CD4-positive, alpha-beta T cell treated with Interleukin-10 for 1 hour (primary cell): ENCODE measurements around the gene CCL18.
A peak's percentile ranks its signal among the peaks of the same experiment; 100 is the strongest.
"Not testable (repeated sequence)": the region's sequence is repeated elsewhere in the genome, so short reads cannot be mapped to it uniquely, and the experiment has no call there.

Experiments
- DNase-seq: peaks from one replicate; pipeline ENCODE4 v3.0.0-alpha.2; 2020

The CCL18 gene, protein sequence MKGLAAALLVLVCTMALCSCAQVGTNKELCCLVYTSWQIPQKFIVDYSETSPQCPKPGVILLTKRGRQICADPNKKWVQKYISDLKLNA

DNA sequence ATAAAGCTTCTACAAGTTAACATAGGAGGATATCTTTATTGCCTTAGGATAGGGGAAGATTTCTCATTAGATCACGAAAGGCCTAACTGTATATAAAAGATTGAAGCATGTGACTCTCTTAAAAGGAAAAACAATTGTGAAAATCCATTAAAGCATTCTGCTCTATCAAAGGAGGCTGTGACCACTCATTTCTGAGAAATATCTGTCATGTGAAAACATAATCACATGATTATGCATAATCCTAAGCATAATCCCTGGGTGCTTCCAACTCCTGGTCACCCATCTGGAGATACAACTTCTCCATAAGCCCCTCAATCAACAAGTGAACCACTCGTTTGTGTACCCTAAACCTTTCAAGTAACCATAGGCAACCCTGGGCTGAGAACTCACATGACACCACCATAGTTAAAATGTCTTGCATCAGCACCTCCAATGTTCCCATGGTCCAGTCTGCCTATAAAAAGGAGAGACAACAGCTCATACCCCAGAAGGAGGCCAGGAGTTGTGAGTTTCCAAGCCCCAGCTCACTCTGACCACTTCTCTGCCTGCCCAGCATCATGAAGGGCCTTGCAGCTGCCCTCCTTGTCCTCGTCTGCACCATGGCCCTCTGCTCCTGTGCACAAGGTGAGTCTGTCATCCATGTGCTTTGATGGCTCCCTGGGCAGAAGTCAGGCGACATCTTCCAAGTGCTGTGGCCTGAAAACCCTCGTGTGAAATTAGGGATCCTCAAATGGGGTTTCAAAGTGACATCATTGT, at the start of gene CCL18:
Gene CCL18, plus strand, starts transcription at position 487 of the 756 bp plus-strand sequence. Its CDS starts 71 bp downstream, at position 558.
- DNase-seq = no peak

GRCh38 chr17:36014946-36015345, 49.1 kb upstream of the CCL18 start:
- no peak for DNase-seq

DNA sequence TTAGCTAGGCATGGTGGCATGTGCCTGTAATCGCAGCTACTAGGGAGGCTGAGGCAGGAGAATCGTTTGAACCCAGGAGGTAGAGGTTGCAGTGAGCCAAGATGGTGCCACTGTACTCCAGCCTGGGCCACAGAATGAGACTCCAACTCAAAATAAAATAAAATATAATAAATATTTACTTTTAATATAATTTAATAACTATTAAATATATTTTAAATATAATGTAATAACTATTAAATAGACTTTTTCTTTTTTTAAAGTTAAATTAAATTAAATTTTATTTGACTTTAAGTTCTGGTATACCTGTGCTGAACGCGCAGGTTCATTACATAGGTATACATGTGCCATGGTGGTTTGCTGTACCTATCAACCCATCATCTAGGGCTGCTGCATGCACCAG, 48.2 kb upstream of the CCL18 start:
- not testable (repeated sequence) for DNase-seq

DNA sequence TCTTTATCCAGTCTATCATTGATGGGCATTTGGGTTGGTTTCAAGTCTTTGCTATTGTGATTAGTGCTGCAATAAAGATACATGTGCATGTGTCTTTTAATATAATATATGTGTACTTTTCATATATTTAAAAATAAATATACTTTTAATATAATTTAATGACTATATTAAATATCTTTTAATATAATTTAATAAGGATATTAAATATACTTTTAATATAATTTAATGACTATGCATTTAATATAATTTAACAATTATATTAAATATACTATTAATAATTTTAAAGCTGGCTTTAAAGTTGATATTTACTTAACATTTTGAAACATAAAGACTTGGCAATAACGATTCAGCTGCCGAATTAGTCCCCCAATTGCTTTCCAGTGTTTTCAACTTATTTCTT, 47.5 kb upstream of the CCL18 start:
- DNase-seq = no peak

DNA sequence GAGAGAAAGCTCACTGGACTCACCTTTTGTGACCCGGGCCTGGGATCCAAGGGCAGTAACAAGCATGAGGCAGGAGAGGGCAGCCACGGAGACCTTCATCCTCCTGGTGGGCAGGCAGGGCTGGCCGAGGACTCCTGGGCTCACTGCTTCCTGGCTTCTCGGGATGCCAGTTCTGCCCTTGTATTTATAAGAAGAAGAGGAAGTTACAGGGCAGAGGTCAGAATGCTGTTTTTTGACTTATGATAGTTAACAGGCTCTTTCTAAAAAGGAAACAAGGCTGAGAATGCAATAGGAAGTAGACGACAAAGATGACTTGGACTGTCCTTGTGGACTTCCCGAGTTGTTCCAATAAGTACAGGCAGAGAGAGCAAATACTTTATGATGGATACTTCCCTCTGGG, 46.3 kb upstream of the CCL18 start, which contains the start of gene CCL23:
Gene CCL23, minus strand, starts transcription at position 174 of the 400 bp plus-strand sequence. Its CDS starts 75 bp downstream, at position 99.
- no peak for DNase-seq

DNA sequence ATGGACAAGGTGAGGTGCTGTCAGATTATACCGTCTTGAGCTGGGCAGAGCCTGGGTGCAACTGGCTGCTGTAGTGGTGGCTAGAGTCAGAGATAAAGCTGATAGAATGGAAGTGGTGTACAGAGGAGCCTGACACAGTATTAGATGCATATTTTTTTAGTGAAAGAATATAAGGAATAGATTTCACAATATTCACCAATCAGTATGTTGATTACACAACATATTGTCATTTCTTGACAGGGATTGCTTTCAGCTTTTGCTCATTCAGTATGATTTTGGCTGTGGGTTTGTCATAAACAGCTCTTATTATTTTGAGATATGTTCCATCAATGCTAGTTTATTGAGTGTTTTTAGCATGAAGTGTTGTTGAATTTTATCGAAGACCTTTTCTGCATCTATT, 44.6 kb upstream of the CCL18 start:
- DNase-seq = no peak

- DNase-seq = no peak
These were observed 39.8 kb upstream of the CCL18 start for GRCh38 chr17:36024106-36024869.

- no peak for DNase-seq
These were observed 36.3 kb upstream of the CCL18 start for GRCh38 chr17:36027761-36028160.

DNA sequence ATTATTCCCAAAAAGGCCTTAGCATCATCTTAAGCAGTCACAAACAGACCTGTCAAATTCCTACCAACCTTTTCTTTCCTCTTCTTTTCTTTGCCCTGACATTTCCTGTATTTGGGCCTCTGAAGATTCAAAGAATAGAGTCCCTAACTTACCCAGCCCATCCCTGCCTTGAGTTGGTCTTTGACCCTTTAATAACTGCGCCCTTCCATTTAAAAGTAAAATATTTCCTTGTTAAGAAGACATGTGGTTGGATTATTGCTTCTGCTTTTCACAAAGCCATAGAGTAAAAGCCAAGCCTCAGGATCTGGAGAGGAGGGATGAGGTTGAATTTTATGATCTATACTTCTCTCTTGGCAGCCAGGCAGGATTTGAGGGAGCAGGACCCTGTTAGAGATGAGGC, 33.1 kb upstream of the CCL18 start:
- no peak for DNase-seq

DNA sequence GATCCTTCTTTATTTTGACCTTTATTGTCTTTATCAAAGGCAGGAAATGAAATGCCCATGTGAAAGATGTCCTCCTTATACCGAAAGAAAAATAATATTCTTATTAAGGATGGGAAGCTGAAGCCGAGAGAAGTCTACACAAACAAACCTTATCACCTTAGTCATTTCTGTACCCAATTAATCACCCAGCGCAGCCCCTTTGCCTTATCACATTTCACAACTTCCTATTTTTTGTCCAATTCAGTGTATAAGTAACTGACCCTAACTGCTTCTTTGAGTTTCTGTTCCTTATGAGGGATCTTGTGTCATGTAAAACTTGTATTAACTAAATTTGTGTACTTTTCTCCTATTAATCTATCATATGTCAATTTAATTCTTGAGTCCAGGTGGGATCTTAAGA, 29.9 kb upstream of the CCL18 start:
- DNase-seq = no peak

DNA sequence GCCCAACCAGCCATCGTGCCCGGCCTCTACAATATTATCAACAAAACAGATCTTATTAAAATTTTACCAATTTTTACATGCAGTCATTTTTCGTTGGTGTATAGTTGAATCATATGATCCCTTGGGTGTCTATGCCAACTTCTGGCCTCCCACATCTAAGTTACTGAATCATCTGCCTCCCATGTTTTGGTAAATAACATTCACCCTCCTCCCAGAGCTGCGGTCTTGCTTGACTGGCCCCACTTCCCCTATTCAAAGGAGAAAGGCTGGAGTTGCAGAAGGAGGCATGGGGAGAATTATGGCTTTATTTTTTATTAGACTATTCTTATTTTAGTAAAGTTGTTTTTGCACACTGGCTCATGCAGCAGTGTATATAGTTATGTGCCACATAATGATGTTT, 27.8 kb upstream of the CCL18 start:
- no peak for DNase-seq

- no peak for DNase-seq
These were observed 16.0 kb upstream of the CCL18 start for GRCh38 chr17:36048066-36048465.

- DNase-seq = no peak
These were observed 14.4 kb upstream of the CCL18 start for GRCh38 chr17:36049643-36050042.

GRCh38 chr17:36055171-36055570, 8.9 kb upstream of the CCL18 start:
- DNase-seq = no peak

DNA sequence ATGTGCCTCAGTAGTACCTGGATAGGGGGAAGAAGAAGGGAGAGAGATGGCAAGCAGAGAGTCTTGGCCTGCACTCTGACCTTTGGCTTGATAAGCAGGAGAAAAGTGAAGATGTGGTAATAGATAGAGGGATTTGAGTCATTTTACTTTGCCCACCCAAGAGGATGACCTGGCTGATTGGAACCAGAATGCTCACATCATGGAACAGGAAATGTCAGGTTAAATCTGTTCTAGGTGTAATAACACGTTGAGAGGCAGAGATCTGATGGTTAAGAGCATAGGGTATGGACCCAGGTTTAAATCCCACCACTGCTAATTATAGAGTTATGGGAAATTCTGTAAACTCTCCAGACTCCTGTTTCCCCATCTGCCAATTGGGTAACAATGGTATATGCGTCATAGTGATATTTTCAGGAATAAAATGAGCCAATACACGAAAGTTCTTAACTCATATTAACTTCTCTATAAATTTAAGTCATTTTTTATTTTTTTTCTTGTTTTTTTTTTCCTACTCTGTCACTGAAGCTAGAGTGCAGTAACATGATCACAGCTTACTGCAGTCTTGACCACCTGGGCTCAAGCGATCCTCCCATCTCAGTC, 8.1 kb upstream of the CCL18 start:
- DNase-seq = no peak

GRCh38 chr17:36057911-36058310, 6.2 kb upstream of the CCL18 start:
- no peak for DNase-seq

- no peak for DNase-seq
These were observed 4.7 kb upstream of the CCL18 start for GRCh38 chr17:36059406-36059805.

DNA sequence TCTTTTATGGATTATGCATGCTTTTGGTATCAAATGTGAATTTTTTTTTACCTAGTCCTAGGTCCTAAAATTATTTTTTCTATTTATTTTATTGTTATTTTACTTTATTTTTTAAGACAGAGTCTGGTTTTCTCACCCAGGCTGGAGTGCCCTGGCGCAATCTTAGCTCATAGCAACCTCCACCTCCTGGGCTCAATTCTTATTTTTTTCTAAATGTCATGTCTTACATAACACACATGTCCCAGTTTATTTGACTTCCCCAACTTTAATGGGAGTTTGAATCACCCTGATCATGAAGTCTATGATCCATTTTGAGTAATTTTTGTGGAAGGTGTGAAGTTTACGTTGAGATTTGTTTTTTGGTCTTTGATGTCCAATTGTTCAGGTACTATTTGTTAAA, 3.3 kb upstream of the CCL18 start:
- no peak for DNase-seq

GRCh38 chr17:36066365-36066985, 2.4 kb downstream of the CCL18 start:
- DNase-seq = peak; percentile 62

- no peak for DNase-seq
These were observed 4.5 kb downstream of the CCL18 start for GRCh38 chr17:36068524-36068923.

- DNase-seq = no peak
These were observed 5.1 kb downstream of the CCL18 start for GRCh38 chr17:36069136-36069535.

- DNase-seq = no peak
These were observed 6.4 kb downstream of the CCL18 start for GRCh38 chr17:36070427-36070826.

GRCh38 chr17:36071751-36072150, 7.7 kb downstream of the CCL18 start:
- no peak for DNase-seq
